GM12892 (cell line): ENCODE measurements around the gene COL4A1.

Source experiments
- POLR2A ChIP-seq: IDR thresholded peaks from 2 replicates; pipeline ENCODE4 v1.6.1; 2011; ENCODE audit warnings: low read depth, low read length, control low read depth
- POLR2AphosphoS5 ChIP-seq: IDR thresholded peaks from 2 replicates; pipeline ENCODE4 v1.6.1; 2011; ENCODE audit warnings: low read depth, low read length, control low read depth

DNA sequence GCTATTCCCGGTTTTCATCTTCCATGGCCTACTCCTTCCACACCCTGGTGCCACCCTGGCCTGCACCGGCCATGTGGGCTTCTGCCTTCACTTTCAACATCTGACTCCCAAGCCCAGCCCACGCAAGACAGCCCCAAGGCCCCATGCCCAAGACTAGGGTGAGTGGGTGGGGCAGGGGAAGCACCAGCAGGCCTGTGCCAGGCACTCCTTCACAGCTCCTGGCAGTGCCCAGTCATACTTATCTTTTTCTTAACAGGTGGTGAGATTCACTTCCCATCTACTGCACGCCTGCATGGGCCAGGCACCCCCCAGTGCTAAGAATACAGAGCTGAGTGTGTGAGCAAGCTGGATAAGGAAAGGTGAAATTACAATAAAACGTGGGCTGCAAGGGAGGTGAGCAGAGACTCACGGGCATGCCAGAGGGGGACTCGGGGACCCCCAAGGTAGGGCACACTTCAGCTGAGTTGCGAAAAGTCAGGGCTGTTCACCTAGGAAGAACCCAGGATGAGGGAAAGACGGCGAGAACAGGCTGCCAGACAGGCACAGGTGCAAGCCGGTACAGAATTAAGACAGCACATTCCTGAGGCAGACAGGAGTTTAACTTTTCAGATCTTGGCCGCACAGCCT is 55.7 kb downstream of the COL4A1 start:
- TF ChIP-seq POLR2AphosphoS5 (no peak), POLR2A (no peak)
